EL (cell line): ENCODE data around the gene TSC22D1.

Experiments
- DNase-seq: peaks from one replicate; pipeline ENCODE4 v3.0.0-alpha.2; 2016

TSC22D1 gene

GRCh38 chr13:44451126-44451525 lies 125.0 kb downstream of the TSC22D1 start:
- DNase-seq, result no peak

GRCh38 chr13:44449999-44450821 lies 125.9 kb downstream of the TSC22D1 start:
- no peak for DNase-seq

GRCh38 chr13:44448875-44449274 lies 127.3 kb downstream of the TSC22D1 start:
- no peak for DNase-seq

- no peak for DNase-seq
Measured at GRCh38 chr13:44448373-44448772, 127.8 kb downstream of the TSC22D1 start.

- DNase-seq, result no peak
Measured at GRCh38 chr13:44447783-44448321, 128.3 kb downstream of the TSC22D1 start.

GRCh38 chr13:44440046-44440608 lies 136.0 kb downstream of the TSC22D1 start:
- DNase-seq, result no peak

GRCh38 chr13:44439452-44440024 lies 136.6 kb downstream of the TSC22D1 start:
- no peak for DNase-seq

GRCh38 chr13:44438234-44438579 lies 137.9 kb downstream of the TSC22D1 start:
- DNase-seq, result no peak

- DNase-seq, result peak; percentile 56
Measured at GRCh38 chr13:44437356-44438233, 138.5 kb downstream of the TSC22D1 start.

- peak; percentile 95 for DNase-seq
Measured at GRCh38 chr13:44436589-44437337, 139.4 kb downstream of the TSC22D1 start.

- DNase-seq, result no peak
Measured at GRCh38 chr13:44435919-44436510, 140.1 kb downstream of the TSC22D1 start.

- peak; percentile 99 for DNase-seq
Measured at GRCh38 chr13:44435142-44435918, 140.8 kb downstream of the TSC22D1 start.

GRCh38 chr13:44434766-44435141 lies 141.4 kb downstream of the TSC22D1 start:
- no peak for DNase-seq

- DNase-seq, result no peak
Measured at GRCh38 chr13:44433863-44434765, 142.0 kb downstream of the TSC22D1 start.

GRCh38 chr13:44432650-44433049 lies 143.5 kb downstream of the TSC22D1 start:
- no peak for DNase-seq

GRCh38 chr13:44431150-44431549 lies 145.0 kb downstream of the TSC22D1 start:
- DNase-seq, result no peak

- no peak for DNase-seq
Measured at GRCh38 chr13:44429311-44429710, 146.8 kb downstream of the TSC22D1 start.

- no peak for DNase-seq
Measured at GRCh38 chr13:44426461-44426860, 149.7 kb downstream of the TSC22D1 start.

GRCh38 chr13:44425815-44426078 lies 150.4 kb downstream of the TSC22D1 start:
- no peak for DNase-seq
